GM21390 (cell line): Measurements from ENCODE around the gene PIBF1.
"Not testable (repeated sequence)": the region's sequence is repeated elsewhere in the genome, so short reads cannot be mapped to it uniquely, and the experiment has no call there.

ENCODE experiments used
- ATAC-seq: cut with Tn5 transposase; IDR thresholded peaks from one replicate; pipeline ENCODE4 v1.9.1; 2021; ENCODE audit not compliant: unreplicated experiment

Gene PIBF1

GRCh38 chr13:72896869-72897268 lies 114.9 kb downstream of the PIBF1 start:
- no peak for ATAC-seq

- not testable (repeated sequence) for ATAC-seq
Measured at GRCh38 chr13:72901546-72901945, 119.6 kb downstream of the PIBF1 start.

GRCh38 chr13:72908416-72908815 lies 126.5 kb downstream of the PIBF1 start:
- ATAC-seq, result no peak

- no peak for ATAC-seq
Measured at GRCh38 chr13:72911981-72912380, 130.0 kb downstream of the PIBF1 start.

- ATAC-seq, result no peak
Measured at GRCh38 chr13:72920097-72920496, 138.2 kb downstream of the PIBF1 start.

GRCh38 chr13:72931311-72931710 lies 149.4 kb downstream of the PIBF1 start:
- no peak for ATAC-seq

- no peak for ATAC-seq
Measured at GRCh38 chr13:72932250-72932649, 150.3 kb downstream of the PIBF1 start.

- not testable (repeated sequence) for ATAC-seq
Measured at GRCh38 chr13:72946267-72946666, 164.3 kb downstream of the PIBF1 start.

- ATAC-seq, result no peak
Measured at GRCh38 chr13:72952529-72953141, 170.7 kb downstream of the PIBF1 start.

- ATAC-seq, result no peak
Measured at GRCh38 chr13:72953391-72953965, 171.5 kb downstream of the PIBF1 start.

GRCh38 chr13:72959643-72960042 lies 177.7 kb downstream of the PIBF1 start:
- ATAC-seq, result no peak

- no peak for ATAC-seq
Measured at GRCh38 chr13:72960114-72960513, 178.2 kb downstream of the PIBF1 start.

GRCh38 chr13:72960541-72960940 lies 178.6 kb downstream of the PIBF1 start:
- no peak for ATAC-seq

- no peak for ATAC-seq
Measured at GRCh38 chr13:72963762-72964161, 181.8 kb downstream of the PIBF1 start.

GRCh38 chr13:72970301-72970880 lies 188.5 kb downstream of the PIBF1 start:
- ATAC-seq, result no peak

GRCh38 chr13:72970956-72971355 lies 189.0 kb downstream of the PIBF1 start:
- no peak for ATAC-seq

GRCh38 chr13:72973234-72973633 lies 191.3 kb downstream of the PIBF1 start:
- ATAC-seq, result no peak

- no peak for ATAC-seq
Measured at GRCh38 chr13:72983085-72983768, 201.3 kb downstream of the PIBF1 start.

- no peak for ATAC-seq
Measured at GRCh38 chr13:72985610-72986009, 203.7 kb downstream of the PIBF1 start.

GRCh38 chr13:72986197-72986596 lies 204.3 kb downstream of the PIBF1 start:
- ATAC-seq, result no peak

- no peak for ATAC-seq
Measured at GRCh38 chr13:72990953-72991352, 209.0 kb downstream of the PIBF1 start.

GRCh38 chr13:72998012-72998411 lies 216.1 kb downstream of the PIBF1 start:
- ATAC-seq, result no peak
